IMR-90 (cell line): ENCODE results near the gene MEPE.

Source experiments
- BHLHE40 ChIP-seq: fragments of 150-350 bp; IDR thresholded peaks from 2 replicates; pipeline ENCODE4 v1.6.1; 2016; ENCODE audit warnings: mild to moderate bottlenecking, low read depth, low read length
- CEBPB ChIP-seq: IDR thresholded peaks from 2 replicates; pipeline ENCODE4 v1.6.1; 2012; ENCODE audit warnings: low read depth, low read length, improper control_type of control experiment
- CHD1 ChIP-seq: IDR thresholded peaks from 2 replicates; pipeline ENCODE4 v1.6.1; 2012; ENCODE audit warnings: low read depth, low read length, improper control_type of control experiment
- CTCF ChIP-seq: conservative IDR thresholded peaks from 2 replicates; pipeline ENCODE4 v1.5.1; 2012; ENCODE audit warnings: mild to moderate bottlenecking, low read depth, low read length, improper control_type of control experiment
- MAFK ChIP-seq: IDR thresholded peaks from 2 replicates; pipeline ENCODE4 v1.6.1; 2012; ENCODE audit warnings: low read depth, low read length, improper control_type of control experiment
- MXI1 ChIP-seq: IDR thresholded peaks from 2 replicates; pipeline ENCODE4 v1.6.1; 2012; ENCODE audit warnings: low read depth, mild to moderate bottlenecking, low read length, moderate library complexity, borderline replicate concordance
- NFE2L2 ChIP-seq: fragments of 150-350 bp; IDR thresholded peaks from 2 replicates; pipeline ENCODE4 v1.6.1; 2016; ENCODE audit warnings: low read depth, mild to moderate bottlenecking, low read length
- POLR2A ChIP-seq: IDR thresholded peaks from 2 replicates; pipeline ENCODE4 v1.6.1; 2012; ENCODE audit warnings: mild to moderate bottlenecking, low read depth, low read length
- RAD21 ChIP-seq: IDR thresholded peaks from 2 replicates; pipeline ENCODE4 v1.6.1; 2012; ENCODE audit warnings: low read length, improper control_type of control experiment
- RCOR1 ChIP-seq: IDR thresholded peaks from 2 replicates; pipeline ENCODE4 v1.6.1; 2012; ENCODE audit warnings: mild to moderate bottlenecking, low read length, improper control_type of control experiment; ENCODE audit not compliant: insufficient replicate concordance
- RFX5 ChIP-seq: IDR thresholded peaks from 2 replicates; pipeline ENCODE4 v1.8.0; 2012; ENCODE audit warnings: low read depth, mild to moderate bottlenecking, low read length, moderate library complexity
- SMC3 ChIP-seq: fragments of 150-350 bp; IDR thresholded peaks from 2 replicates; pipeline ENCODE4 v1.6.1; 2016; ENCODE audit warnings: low read depth, mild to moderate bottlenecking, antibody characterized with exemption, low read length, moderate library complexity
- USF2 ChIP-seq: fragments of 150-350 bp; IDR thresholded peaks from 2 replicates; pipeline ENCODE4 v1.6.1; 2017; ENCODE audit warnings: mild to moderate bottlenecking, antibody characterized with exemption, low read length, low read depth
- TF ChIP-seq, protein P1 (sequence below): fragments of 150-350 bp; IDR thresholded peaks from 2 replicates; pipeline ENCODE4 v1.6.1; 2016; ENCODE audit warnings: low read depth, mild to moderate bottlenecking, low read length, moderate library complexity, borderline replicate concordance

- no peak for TF ChIP-seq SMC3
- no peak for TF ChIP-seq CTCF
- no peak for TF ChIP-seq BHLHE40
- no peak for TF ChIP-seq USF2
- TF ChIP-seq POLR2A: no peak
- TF ChIP-seq MXI1: no peak
- TF ChIP-seq CEBPB: no peak
- TF ChIP-seq RFX5: no peak
- no peak for TF ChIP-seq NFE2L2
- TF ChIP-seq, protein P1, sequence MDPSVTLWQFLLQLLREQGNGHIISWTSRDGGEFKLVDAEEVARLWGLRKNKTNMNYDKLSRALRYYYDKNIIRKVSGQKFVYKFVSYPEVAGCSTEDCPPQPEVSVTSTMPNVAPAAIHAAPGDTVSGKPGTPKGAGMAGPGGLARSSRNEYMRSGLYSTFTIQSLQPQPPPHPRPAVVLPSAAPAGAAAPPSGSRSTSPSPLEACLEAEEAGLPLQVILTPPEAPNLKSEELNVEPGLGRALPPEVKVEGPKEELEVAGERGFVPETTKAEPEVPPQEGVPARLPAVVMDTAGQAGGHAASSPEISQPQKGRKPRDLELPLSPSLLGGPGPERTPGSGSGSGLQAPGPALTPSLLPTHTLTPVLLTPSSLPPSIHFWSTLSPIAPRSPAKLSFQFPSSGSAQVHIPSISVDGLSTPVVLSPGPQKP: no peak
- no peak for TF ChIP-seq RAD21
- no peak for TF ChIP-seq CHD1
- TF ChIP-seq RCOR1: no peak
- no peak for TF ChIP-seq MAFK
These were observed 48.3 kb downstream of the MEPE start for GRCh38 chr4:87881115-87881514.
